Osteocyte (in vitro differentiated cells): ENCODE results near the gene MYOCOS. TPM values are rescaled to one million over a fixed set of nuclear protein-coding genes. Genes with fewer than 3 reads are reported as not detected.
"Not testable (repeated sequence)": the region's sequence is repeated elsewhere in the genome, so short reads cannot be mapped to it uniquely, and the experiment has no call there.

ENCODE experiments used
- DNase-seq: peaks from one replicate; pipeline ENCODE4 v3.0.0; 2021; ENCODE audit warnings: mixed read lengths; ENCODE audit not compliant: unreplicated experiment; ENCODE audit errors: extremely low spot score
- H3K27ac Mint-ChIP-seq: one replicate; pipeline ENCODE4 v1.8.0; 2021; ENCODE audit warnings: mild to moderate bottlenecking, mixed read lengths; ENCODE audit not compliant: unreplicated experiment
- H3K27me3 Mint-ChIP-seq: one replicate; pipeline ENCODE4 v1.8.0; 2021; ENCODE audit warnings: mixed read lengths; ENCODE audit not compliant: unreplicated experiment
- H3K36me3 Mint-ChIP-seq: one replicate; pipeline ENCODE4 v1.8.0; 2021; ENCODE audit warnings: mixed read lengths; ENCODE audit not compliant: unreplicated experiment
- H3K4me1 Mint-ChIP-seq: one replicate; pipeline ENCODE4 v1.8.0; 2021; ENCODE audit warnings: mixed read lengths; ENCODE audit not compliant: unreplicated experiment
- H3K4me3 Mint-ChIP-seq: one replicate; pipeline ENCODE4 v1.8.0; 2021; ENCODE audit warnings: mild to moderate bottlenecking, moderate library complexity, mixed read lengths; ENCODE audit not compliant: unreplicated experiment
- H3K9me3 Mint-ChIP-seq: one replicate; pipeline ENCODE4 v1.8.0; 2021; ENCODE audit warnings: mixed read lengths; ENCODE audit not compliant: unreplicated experiment
- CTCF ChIP-seq: fragments of 200-600 bp; sonication (generic); IDR thresholded peaks from 2 replicates; pipeline ENCODE4 v1.5.0; 2021; ENCODE audit warnings: antibody characterized with exemption, mild to moderate bottlenecking, moderate library complexity
- total RNA-seq: library from RNA; stranded (reverse); gene quantifications from 2 replicates; pipeline ENCODE4 v1.2.1, GENCODE V29; 2021

MYOCOS gene
- total RNA-seq, 1 donor from 2014 or later = not detected

- H3K4me3 Mint-ChIP-seq = no peak overlapping the region
- peaks cover 34% of the 10 kb centered on the region for H3K36me3 Mint-ChIP-seq
- H3K4me1 Mint-ChIP-seq = peaks cover 2% of the 10 kb centered on the region
- no peak overlapping the region for H3K27ac Mint-ChIP-seq
- no peak for TF ChIP-seq CTCF
- H3K27me3 Mint-ChIP-seq = no peaks in the 10 kb centered on the region
- H3K9me3 Mint-ChIP-seq = peaks cover 12% of the 10 kb centered on the region
- DNase-seq = no peak
Measured at GRCh38 chr1:171596119-171596518, 25.9 kb upstream of the MYOCOS start.

GRCh38 chr1:171596705-171597104, 25.3 kb upstream of the MYOCOS start:
- H3K4me3 Mint-ChIP-seq = no peak overlapping the region
- H3K9me3 Mint-ChIP-seq = peaks cover 12% of the 10 kb centered on the region
- H3K27me3 Mint-ChIP-seq = no peaks in the 10 kb centered on the region
- peaks cover 2% of the 10 kb centered on the region for H3K4me1 Mint-ChIP-seq
- no peak for TF ChIP-seq CTCF
- H3K27ac Mint-ChIP-seq = no peak overlapping the region
- no peak for DNase-seq
- peaks cover 28% of the 10 kb centered on the region for H3K36me3 Mint-ChIP-seq

GRCh38 chr1:171597203-171597602, 24.8 kb upstream of the MYOCOS start:
- Mint-ChIP-seq H3K36me3 (peaks cover 26% of the 10 kb centered on the region), H3K27ac (no peak overlapping the region), H3K9me3 (peaks cover 12% of the 10 kb centered on the region), H3K27me3 (no peaks in the 10 kb centered on the region), H3K4me3 (no peak overlapping the region), H3K4me1 (peaks cover 2% of the 10 kb centered on the region)
- DNase-seq = no peak
- no peak for TF ChIP-seq CTCF

- Mint-ChIP-seq H3K9me3 (peaks cover 12% of the 10 kb centered on the region), H3K36me3 (peaks cover 12% of the 10 kb centered on the region)
- not testable (repeated sequence) for H3K27ac Mint-ChIP-seq
Measured at GRCh38 chr1:171600310-171600709, 21.7 kb upstream of the MYOCOS start.

GRCh38 chr1:171600862-171601261, 21.2 kb upstream of the MYOCOS start:
- H3K27me3 Mint-ChIP-seq = no peaks in the 10 kb centered on the region
- H3K4me1 Mint-ChIP-seq = no peaks in the 10 kb centered on the region
- H3K27ac Mint-ChIP-seq = no peak overlapping the region
- no peak for DNase-seq
- no peak overlapping the region for H3K4me3 Mint-ChIP-seq
- H3K36me3 Mint-ChIP-seq = peaks cover 11% of the 10 kb centered on the region
- H3K9me3 Mint-ChIP-seq = peaks cover 12% of the 10 kb centered on the region
- no peak for TF ChIP-seq CTCF

More at GRCh38 chr1:171600310-171600709, 21.7 kb upstream of the MYOCOS start:
- H3K27me3 Mint-ChIP-seq, DNase-seq, H3K4me1 Mint-ChIP-seq, H3K4me3 Mint-ChIP-seq: not testable (repeated sequence)

- H3K4me3 Mint-ChIP-seq, H3K4me1 Mint-ChIP-seq, H3K36me3 Mint-ChIP-seq, H3K27ac Mint-ChIP-seq, DNase-seq, H3K9me3 Mint-ChIP-seq, H3K27me3 Mint-ChIP-seq: not testable (repeated sequence)
Measured at GRCh38 chr1:171603042-171603441, 19.0 kb upstream of the MYOCOS start.
